Uterus (tissue), 4 donors: ENCODE results near the gene NRARP. TPM values are rescaled to one million over a fixed set of nuclear protein-coding genes. Genes with fewer than 3 reads are reported as not detected.

Experiments used
- DNase-seq, 2 donors: peaks; one replicate each; pipeline ENCODE4 v3.0.0-alpha.2; 2019 to 2020
- H3K27ac ChIP-seq, 2 donors: fragments of 200-600 bp; sonication (generic); 1 replicate in 1 of 2; 2 replicates in 1 of 2; pipeline ENCODE4 v1.5.1; 2016 to 2018
- H3K27me3 ChIP-seq, 2 donors: fragments of 200-600 bp; sonication (generic); one replicate each; pipeline ENCODE4 v1.5.1; 2018 to 2019; ENCODE audit warnings: control low read depth in 1 of 2
- H3K36me3 ChIP-seq, 2 donors: fragments of 200-600 bp; sonication (generic); one replicate each; pipeline ENCODE4 v1.5.1; 2019; ENCODE audit warnings: control low read depth in 1 of 2
- H3K4me1 ChIP-seq, 2 donors: fragments of 200-600 bp; sonication (generic); one replicate each; pipeline ENCODE4 v1.5.1; 2018 to 2019; ENCODE audit warnings: control low read depth in 1 of 2
- H3K4me3 ChIP-seq, 2 donors: fragments of 200-600 bp; sonication (generic); 1 replicate in 1 of 2; 2 replicates in 1 of 2; pipeline ENCODE4 v1.5.1; 2018 to 2019; ENCODE audit warnings: mild to moderate bottlenecking in 1 of 2
- H3K9me3 ChIP-seq, 2 donors: fragments of 200-600 bp; sonication (generic); one replicate each; pipeline ENCODE4 v1.5.1; 2019; ENCODE audit warnings: control low read depth in 1 of 2
- POLR2A ChIP-seq, 2 donors: fragments of 450-650 bp; IDR thresholded peaks; one replicate each; pipeline ENCODE4 v1.6.1; 2016; ENCODE audit warnings: antibody characterized with exemption in 2 of 2, mild to moderate bottlenecking in 1 of 2, moderate library complexity in 1 of 2
- intact Hi-C: fragments of 100-400 bp; cut with DNase I; formaldehyde crosslinking; loops from one replicate; pipeline ENCODE4 v1.15.1; 2023; ENCODE audit warnings: low total_unique reads
- total RNA-seq, 4 donors: library from RNA; depleted of rRNA in 3 of 4; stranded (reverse); fragments of >200 nt in 3 of 4; gene quantifications; one replicate each; pipeline versions ENCODE4 v1.1.0 to v1.2.4, GENCODE V29; 2014 to 2023
- TF ChIP-seq, protein P1 (sequence below), 4 experiments: fragments of 200-600 bp in 2 of 4; fragments of 450-650 bp in 2 of 4; sonication (generic) in 2 of 4; IDR thresholded peaks; one replicate each; pipeline ENCODE4 v1.5.1; 2016 to 2019; ENCODE audit warnings: antibody characterized with exemption in 4 of 4, mild to moderate bottlenecking in 2 of 4, moderate library complexity in 1 of 4
- donor health status: DM: yes; HTN: yes; CAD: no.

Gene NRARP
- total RNA-seq, 4 donors from 2014 or later, result 0.29 to 16.5 (median 11.4) TPM

DNA sequence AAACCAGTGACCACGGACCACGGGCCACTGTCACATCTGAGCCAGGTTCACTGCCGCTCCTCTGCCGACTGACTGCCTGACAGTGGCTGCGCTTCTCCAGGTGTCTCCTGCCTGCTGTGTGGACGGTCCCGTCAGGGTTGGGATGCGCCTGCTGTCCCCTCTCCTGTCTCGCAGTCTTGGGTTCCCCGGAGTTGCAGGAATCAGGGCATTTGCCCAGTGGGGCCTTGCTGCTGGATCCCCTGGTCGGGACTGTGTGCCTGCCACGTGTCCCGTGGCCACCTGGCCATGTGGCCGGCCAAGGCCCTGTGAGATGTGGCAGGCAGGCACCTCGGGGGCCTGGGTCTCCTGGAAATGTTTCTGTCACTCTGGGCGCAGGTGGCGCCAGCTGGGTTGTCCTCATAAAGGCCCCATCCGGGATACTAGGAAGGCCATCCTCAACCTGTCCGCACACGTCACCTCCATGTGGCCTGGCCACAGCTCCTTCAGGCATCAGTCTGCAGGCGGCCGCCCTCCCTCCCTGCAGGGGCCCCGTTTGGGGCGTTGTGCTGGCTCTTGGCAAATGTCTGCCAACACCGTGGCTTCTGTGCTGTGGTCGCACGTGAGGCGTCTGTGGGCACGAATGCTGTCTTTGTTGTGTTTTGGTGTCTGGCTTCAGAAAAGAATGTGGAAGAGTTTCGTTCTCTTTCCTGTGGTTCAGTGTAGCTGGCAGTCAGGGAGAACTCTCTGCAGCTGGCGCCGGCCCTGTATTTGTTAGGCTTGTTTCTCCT, 31.0 kb downstream of the NRARP start:
- H3K4me1 ChIP-seq, result no peaks in the 10 kb centered on the region

DNA sequence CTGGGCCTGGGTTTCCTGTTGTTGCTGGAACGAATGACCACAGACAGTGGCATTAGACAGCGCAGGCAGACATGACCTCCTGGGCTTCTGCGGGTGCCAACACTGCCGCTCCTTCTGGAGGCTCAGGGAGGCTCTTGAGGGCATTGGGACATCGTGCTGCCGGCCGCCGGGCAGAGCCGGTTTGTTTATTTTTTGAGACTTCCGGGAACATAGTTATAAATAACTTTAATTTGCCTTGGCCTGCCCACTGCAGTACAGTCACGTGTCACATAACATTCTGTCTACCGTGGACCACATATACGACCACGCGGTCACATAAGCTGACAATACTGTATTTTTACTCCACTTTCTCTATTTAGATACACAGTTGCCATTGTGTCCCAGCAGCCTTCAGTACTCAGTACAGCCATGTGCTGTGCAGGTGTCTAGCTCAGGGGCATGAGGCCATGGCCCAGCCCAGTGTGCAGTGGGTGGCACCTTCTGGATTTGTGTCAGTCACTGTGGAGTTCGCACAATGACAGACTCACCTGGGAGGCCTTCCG, 32.8 kb downstream of the NRARP start:
- no peaks in the 10 kb centered on the region for H3K27me3 ChIP-seq
- peak overlapping the region; percentile 42 to 47 for H3K27ac ChIP-seq
- DNase-seq, result peak in 1 of 2 donors; percentile 33
- no peak overlapping the region for H3K4me3 ChIP-seq
- H3K9me3 ChIP-seq, result no peaks in the 10 kb centered on the region
- TF ChIP-seq, protein P1, sequence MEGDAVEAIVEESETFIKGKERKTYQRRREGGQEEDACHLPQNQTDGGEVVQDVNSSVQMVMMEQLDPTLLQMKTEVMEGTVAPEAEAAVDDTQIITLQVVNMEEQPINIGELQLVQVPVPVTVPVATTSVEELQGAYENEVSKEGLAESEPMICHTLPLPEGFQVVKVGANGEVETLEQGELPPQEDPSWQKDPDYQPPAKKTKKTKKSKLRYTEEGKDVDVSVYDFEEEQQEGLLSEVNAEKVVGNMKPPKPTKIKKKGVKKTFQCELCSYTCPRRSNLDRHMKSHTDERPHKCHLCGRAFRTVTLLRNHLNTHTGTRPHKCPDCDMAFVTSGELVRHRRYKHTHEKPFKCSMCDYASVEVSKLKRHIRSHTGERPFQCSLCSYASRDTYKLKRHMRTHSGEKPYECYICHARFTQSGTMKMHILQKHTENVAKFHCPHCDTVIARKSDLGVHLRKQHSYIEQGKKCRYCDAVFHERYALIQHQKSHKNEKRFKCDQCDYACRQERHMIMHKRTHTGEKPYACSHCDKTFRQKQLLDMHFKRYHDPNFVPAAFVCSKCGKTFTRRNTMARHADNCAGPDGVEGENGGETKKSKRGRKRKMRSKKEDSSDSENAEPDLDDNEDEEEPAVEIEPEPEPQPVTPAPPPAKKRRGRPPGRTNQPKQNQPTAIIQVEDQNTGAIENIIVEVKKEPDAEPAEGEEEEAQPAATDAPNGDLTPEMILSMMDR (IDR thresholded peaks at IDR 0.05), result no peak
- no peak for TF ChIP-seq POLR2A (IDR thresholded peaks at IDR 0.05)
- no peaks in the 10 kb centered on the region for H3K36me3 ChIP-seq
- intact Hi-C loops, result no loop called here
- no peaks in the 10 kb centered on the region for H3K4me1 ChIP-seq

More for the DNA sequence above, 31.0 kb downstream of the NRARP start:
- Histone ChIP-seq H3K27me3 (no peaks in the 10 kb centered on the region), H3K4me3 (no peak overlapping the region), H3K27ac (no peak overlapping the region), H3K36me3 (no peaks in the 10 kb centered on the region), H3K9me3 (no peaks in the 10 kb centered on the region)
- DNase-seq, result no peak
- TF ChIP-seq, protein P1 (IDR thresholded peaks at IDR 0.05), result no peak
- TF ChIP-seq POLR2A (IDR thresholded peaks at IDR 0.05), result no peak
- intact Hi-C loops, result no loop called here

DNA sequence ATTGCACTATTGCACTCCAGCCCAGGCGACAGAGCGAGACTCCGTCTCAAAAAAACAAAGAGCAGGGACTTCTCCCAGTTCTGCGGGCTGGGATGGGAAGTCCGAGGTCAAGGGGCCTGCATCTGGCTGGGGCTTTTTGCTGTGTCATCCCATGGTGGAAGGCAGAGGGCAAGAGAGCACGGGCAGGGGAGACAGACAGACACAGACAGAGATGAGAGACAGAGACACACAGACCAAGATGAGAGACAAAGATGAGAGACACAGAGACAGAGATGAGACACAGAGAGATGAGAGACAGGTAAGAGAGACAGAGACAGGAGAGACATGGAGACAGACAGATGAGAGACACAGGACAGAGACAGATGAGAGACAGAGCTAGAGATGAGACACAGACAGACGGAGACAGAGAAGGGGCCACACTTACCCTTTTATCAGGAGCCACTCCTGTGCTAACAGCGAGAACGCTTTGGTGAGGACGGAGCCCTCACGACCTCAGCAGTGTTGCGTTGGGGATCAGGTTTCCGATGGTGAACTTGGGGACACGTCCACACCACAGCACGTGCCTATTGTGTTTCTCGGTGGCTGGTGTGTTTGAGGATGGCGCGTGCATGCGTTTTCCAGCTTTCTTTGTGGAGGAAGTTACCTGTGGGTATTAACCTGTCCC, 33.4 kb downstream of the NRARP start:
- intact Hi-C loops, result no loop called here
- no peak overlapping the region for H3K4me3 ChIP-seq
- H3K4me1 ChIP-seq, result no peaks in the 10 kb centered on the region
- no peaks in the 10 kb centered on the region for H3K27me3 ChIP-seq
- no peaks in the 10 kb centered on the region for H3K9me3 ChIP-seq
- H3K36me3 ChIP-seq, result no peaks in the 10 kb centered on the region
- peak overlapping the region; percentile 42 to 47 for H3K27ac ChIP-seq
- TF ChIP-seq, protein P1 (IDR thresholded peaks at IDR 0.05), result no peak
- no peak for TF ChIP-seq POLR2A (IDR thresholded peaks at IDR 0.05)
- peak in 1 of 2 donors; percentile 27 for DNase-seq

DNA sequence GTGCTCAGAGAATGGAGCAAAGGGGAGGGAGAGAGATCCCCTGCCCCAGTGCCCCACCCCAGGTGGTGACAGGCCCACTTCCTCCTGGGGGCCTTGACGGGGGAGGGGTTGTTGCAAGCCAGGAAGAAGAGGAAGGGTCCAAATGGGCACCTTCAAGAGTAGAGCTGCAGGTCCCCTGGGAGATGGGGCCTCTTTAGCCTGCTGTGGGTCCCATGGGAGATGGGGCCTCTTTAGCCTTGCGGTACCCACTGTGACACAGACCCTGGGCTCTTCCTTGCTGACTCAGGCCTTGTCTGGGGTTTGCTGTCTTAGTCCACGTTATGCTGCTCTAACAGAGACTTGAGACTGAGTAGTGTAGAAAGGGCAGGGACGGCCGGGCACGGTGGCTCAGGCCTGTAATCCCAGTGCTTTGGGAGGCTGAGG, 34.1 kb downstream of the NRARP start:
- intact Hi-C loops, result no loop called here
- no peak for DNase-seq
- no peaks in the 10 kb centered on the region for H3K4me1 ChIP-seq
- H3K27me3 ChIP-seq, result no peaks in the 10 kb centered on the region
- TF ChIP-seq, protein P1 (IDR thresholded peaks at IDR 0.05), result no peak
- no peak for TF ChIP-seq POLR2A (IDR thresholded peaks at IDR 0.05)
- no peak overlapping the region for H3K4me3 ChIP-seq
- H3K36me3 ChIP-seq, result no peaks in the 10 kb centered on the region
- H3K9me3 ChIP-seq, result no peaks in the 10 kb centered on the region
- no peak overlapping the region for H3K27ac ChIP-seq
